ENCODE data around the gene PDE4B.
"Not testable (repeated sequence)": the region's sequence is repeated elsewhere in the genome, so short reads cannot be mapped to it uniquely, and the experiment has no call there.

The PDE4B gene

DNA sequence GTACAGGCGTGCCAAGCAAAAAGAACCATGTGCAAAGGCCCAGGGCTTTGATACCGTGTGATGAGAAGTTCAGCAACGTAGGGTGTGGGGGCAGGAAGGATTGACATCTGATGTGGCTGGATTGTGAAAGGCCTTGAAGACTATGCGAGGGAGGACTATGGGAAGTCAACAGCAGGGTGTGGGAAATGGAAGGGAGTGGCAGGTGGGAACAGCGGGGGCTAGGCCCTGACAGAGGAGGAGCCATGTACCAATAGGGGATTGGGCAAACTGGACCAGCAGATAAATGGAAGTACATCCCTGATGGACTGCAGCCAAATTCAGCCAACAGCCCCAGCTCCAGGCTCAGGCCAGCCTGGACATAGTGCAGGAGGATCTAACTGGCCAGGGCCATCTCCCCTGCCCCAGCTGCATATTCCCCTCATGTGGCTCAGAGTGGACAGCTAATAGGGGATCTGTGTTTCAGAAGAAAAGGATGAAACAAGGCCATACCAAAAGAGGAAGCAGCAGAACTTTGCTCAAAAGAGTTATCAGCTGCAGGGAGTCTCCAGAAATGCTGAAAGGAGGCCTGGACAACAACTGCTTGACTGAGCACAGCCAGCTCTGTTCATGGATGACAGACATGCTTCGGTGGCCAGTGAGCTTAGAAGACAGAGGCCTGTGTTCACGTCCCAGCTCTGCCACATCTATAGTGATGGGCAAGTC lies 601.0 kb downstream of the PDE4B start:
- DNase-seq (ENCODE audit: low spot score) = peak; percentile 32

DNA sequence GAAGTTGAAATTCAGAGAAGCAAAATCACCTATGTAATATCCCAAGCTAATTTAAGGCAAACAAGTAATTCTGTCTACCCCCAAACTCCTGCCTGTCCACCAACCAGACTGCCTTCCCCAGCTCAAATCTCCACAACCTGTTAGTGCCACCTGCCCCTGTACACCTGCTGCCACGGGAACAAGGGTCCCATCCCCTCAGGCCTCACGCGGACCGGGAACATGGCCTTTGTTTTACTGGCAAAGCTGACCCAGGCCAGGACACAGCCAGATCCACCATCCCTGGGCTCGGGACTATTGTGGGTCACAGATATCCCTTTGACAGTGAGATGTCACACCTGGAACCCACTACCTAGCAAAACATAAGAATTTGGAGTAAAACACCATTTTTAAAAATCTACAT lies 601.9 kb downstream of the PDE4B start:
- no peak for DNase-seq (ENCODE audit: low spot score)

DNA sequence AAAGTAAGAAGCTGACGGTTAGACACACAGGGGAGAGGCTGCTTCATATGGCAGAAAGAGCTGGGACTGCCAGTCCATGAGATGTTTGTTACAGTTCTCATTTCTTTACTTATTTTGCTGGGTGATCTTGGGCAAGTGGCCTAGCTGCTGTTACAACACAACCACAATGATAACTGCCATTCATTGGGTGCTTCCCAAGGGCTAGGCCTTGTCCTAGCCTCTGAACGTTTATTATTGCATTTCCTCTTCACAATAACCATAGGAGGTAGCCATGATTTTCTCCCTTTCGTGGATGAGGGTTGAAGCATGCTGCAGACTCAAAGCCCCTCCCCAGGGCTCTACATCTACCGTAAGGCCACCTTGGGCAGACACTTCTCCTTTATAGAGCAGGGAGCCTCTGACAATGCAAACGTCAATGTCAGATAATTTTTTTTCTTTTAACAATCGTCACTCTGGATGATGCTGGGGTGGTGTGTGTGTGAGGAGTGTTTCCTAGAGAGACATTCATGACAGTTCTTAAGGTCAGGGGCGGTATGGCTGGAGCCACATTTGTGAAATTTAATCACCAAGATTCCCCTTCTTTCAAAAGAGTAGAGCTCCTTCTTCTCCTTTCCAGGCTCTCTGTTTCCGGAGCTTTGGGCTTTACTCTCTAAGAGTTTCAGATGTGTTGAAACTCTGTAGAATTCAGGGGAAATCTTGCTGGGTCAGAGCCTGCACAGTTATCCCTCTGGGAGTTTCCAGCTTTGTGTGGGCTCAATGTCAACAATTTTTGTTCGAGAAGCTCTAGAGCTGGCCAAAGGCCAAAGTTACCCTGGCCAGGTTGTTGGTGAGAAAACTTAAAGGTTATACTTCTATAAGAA lies 602.7 kb downstream of the PDE4B start:
- no peak for DNase-seq (ENCODE audit: low spot score)

GRCh38 chr1:66396212-66396890 lies 603.7 kb downstream of the PDE4B start:
- peak; percentile 82 for DNase-seq (ENCODE audit: low spot score)

DNA sequence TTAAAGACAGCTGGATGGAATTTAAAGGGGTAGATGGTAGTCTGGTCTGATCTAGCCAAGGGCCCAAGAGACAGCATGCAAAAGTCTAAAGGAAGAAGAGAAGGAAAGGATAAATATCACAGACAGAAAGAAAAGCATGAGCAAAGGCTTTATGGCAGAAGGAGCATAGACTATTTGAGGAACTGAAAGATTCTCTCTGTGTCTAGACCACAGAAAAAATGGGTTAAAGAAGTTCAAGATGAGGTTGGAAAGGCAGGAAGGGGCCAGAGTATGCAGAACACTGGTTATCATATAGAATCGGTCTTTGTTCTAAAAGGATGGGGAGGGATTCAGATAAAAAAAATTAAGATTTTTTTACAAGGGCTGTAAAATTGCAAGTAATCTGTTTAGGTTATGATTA lies 604.5 kb downstream of the PDE4B start:
- no peak for DNase-seq (ENCODE audit: low spot score)

- no peak for DNase-seq (ENCODE audit: low spot score)
Observed at GRCh38 chr1:66399888-66400529, 607.3 kb downstream of the PDE4B start.

- no peak for DNase-seq (ENCODE audit: low spot score)
Observed at GRCh38 chr1:66400660-66401059, 608.0 kb downstream of the PDE4B start.

- DNase-seq (ENCODE audit: low spot score) = peak; percentile 76
Observed at GRCh38 chr1:66401244-66401643, 608.5 kb downstream of the PDE4B start.

- no peak for DNase-seq (ENCODE audit: low spot score)
Observed at GRCh38 chr1:66402194-66402593, 609.5 kb downstream of the PDE4B start.

DNA sequence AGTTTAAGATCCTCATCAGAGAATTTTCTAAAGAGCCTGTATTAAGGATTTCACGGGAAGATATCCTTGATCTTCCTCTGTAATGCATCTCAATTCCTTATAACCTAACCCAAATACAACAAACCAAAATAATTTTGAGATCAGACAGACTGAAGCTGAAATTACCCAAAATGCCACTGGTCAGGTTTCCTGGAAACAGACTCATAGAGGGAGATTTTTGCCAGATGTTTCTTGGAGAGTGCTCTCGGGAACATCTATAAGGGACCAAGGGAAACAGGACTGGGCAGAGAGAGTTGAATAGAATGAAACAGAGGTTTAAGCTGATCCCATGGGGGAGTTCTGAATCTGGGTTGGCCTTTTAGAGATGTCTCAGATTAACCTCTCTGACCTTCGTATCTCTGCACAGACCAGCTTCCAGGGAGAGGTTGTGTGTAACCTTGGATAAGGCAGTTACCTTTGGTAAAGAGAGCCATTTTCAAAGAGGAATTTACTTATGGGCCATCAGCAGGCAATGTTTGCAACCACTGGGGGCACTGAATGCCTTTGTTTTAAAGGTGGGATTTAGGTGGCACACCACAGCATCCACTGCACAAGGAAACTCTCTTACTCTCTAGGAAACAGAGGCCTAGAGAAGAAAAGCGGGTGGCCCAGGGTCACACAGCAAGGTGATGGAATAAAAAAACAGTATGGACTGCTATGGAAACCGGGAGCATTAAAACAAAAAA lies 610.5 kb downstream of the PDE4B start:
- no peak for DNase-seq (ENCODE audit: low spot score)

DNA sequence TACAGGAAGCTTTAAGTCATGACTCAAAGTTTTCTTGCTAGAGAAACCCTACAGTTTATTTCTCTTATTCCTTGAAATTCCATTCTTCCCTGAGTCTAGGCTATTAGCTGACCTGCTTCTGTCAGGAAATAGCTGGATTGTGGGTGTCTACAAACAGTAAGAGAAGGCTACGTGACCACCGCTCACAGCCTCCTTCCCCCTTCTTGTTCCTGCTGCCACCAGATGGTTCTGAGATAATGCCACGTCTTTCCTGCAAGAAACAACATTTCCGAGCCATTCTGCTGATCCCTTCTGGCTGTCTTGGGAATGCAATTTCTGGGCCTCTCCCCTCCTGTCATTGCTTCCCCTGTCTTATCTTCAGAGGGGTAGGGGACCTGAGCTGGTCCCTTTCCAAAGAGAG lies 612.4 kb downstream of the PDE4B start:
- DNase-seq (ENCODE audit: low spot score) = no peak

- not testable (repeated sequence) for DNase-seq (ENCODE audit: low spot score)
Observed at GRCh38 chr1:66411449-66411848, 618.8 kb downstream of the PDE4B start.

DNA sequence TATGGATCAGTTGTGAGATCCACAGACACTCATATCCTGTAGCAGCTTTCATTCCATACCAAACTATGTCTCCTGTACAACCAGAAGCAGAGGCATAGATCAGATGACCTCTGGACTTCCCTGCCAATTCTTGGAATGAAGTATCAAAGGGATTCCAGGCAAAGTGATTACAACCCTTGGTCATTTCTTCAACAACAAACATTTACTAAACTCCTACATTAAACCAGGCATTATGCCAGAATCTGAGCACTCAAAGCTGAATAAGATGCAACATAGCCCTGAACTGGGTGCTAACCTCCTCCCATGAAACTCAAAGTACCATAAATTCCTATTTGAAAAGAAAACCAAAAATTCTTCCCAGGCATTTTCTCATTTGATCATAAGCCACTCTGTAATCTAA lies 620.0 kb downstream of the PDE4B start:
- DNase-seq (ENCODE audit: low spot score) = no peak

GRCh38 chr1:66413136-66413837 lies 620.6 kb downstream of the PDE4B start:
- no peak for DNase-seq (ENCODE audit: low spot score)

GRCh38 chr1:66413838-66414175 lies 621.1 kb downstream of the PDE4B start:
- DNase-seq (ENCODE audit: low spot score) = no peak

- no peak for DNase-seq (ENCODE audit: low spot score)
Observed at GRCh38 chr1:66415281-66415680, 622.6 kb downstream of the PDE4B start.

- DNase-seq (ENCODE audit: low spot score) = no peak
Observed at GRCh38 chr1:66415866-66416265, 623.2 kb downstream of the PDE4B start.

DNA sequence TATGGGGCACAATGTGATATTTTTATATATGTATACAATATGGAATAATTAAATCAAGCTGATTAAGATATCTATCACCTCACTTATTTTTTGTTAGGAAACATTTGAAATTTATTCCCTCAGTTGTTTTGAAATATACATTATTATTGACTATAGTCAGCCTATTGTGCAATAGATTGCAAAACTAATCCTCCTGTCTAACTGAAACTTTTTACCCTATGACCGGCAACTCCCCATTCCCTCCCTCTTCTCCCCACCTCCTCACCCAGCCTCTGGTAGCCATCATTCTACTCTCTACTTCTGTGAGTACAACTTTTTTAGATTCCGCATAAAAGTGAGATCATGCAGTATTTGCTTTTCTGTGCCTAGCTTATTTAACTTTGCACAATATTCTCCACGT lies 623.6 kb downstream of the PDE4B start:
- DNase-seq (ENCODE audit: low spot score) = no peak

GRCh38 chr1:66418021-66418420 lies 625.3 kb downstream of the PDE4B start:
- DNase-seq (ENCODE audit: low spot score) = no peak

GRCh38 chr1:66420171-66420570 lies 627.5 kb downstream of the PDE4B start:
- DNase-seq (ENCODE audit: low spot score) = not testable (repeated sequence)

DNA sequence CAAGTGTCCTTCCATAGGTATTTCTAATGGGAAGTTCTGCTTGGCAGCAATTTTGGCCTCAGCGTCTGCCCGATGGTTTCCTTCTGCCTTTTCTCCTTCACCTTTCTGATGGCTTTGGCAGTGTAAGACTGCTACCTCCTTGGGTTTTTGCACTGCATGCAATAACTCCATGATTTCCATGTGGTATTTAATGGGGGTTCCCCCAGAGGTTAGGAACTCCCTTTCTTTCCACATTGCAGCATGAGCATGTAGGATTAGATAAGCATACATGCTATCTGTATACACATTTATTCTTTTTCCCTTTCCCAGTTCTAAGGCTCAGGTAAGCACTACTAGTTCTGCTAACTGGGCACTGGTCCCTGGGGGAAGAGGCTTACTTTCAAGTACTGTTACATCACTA lies 628.2 kb downstream of the PDE4B start:
- not testable (repeated sequence) for DNase-seq (ENCODE audit: low spot score)

All from kidney tubule cell (primary cell).